ENCODE results near the gene HNRNPH2. TPM values are rescaled to one million over a fixed set of nuclear protein-coding genes. Genes with fewer than 3 reads are reported as not detected.

HNRNPH2 gene
- total and polyA plus RNA-seq, 10 of the 15 experiments (the other 5 are each of a cell fraction or from before 2014, with no cell fraction given), result 34.5 to 102 (median 61.4) TPM

GRCh38 chrX:101385795-101386541 is 22.1 kb upstream of the HNRNPH2 start, which contains the start of gene BTK:
Gene BTK (minus strand): TSS chrX:101386191. CDS start chrX:101375284, 10,907 bp downstream.
- peak within 1 kb of the TSS; percentile 71 for H3K4me3 ChIP-seq
- in situ Hi-C loops (cut with MboI) (no loop called here), intact Hi-C loops (cut with micrococcal nuclease; ENCODE audit: unreplicated experiment) (loop anchor here (5.0 kb wide), 1 partner anchor 39 kb away; the partner anchor contains the start of gene TIMM8A)
- H3K36me3 ChIP-seq (ENCODE audit: control insufficient read depth in 2 of 2, insufficient read depth in 2 of 2, low read length in 1 of 2), result no peaks in the 10 kb centered on the region
- no peaks in the 10 kb centered on the region for H3K9me3 ChIP-seq (replicated peaks; ENCODE audit: control insufficient read depth, insufficient read depth, low read length)
- no peaks in the 10 kb centered on the region for H3K27me3 ChIP-seq (replicated peaks in 1 of 2; ENCODE audit: control insufficient read depth in 2 of 2, insufficient read depth in 2 of 2, low read length in 1 of 2)
- ChIA-PET SMC1A (ENCODE audit: uncharacterized antibody, unreplicated experiment) (interaction anchor here (0.6 to 1.1 kb wide), 2 partner anchors 8 to 30 kb away, joined by 3 read pairs; no protein-coding TSS in a partner anchor), POLR2A (interaction anchor here (0.7 to 1.7 kb wide), 5 partner anchors 9 to 556 kb away, joined by 3 read pairs; no protein-coding TSS in a partner anchor), RAD21 (ENCODE audit: unreplicated experiment) (interaction anchor here (1.0 to 1.3 kb wide), 4 partner anchors 8 to 27 kb away, joined by 3 to 4 read pairs (median 4); no protein-coding TSS in a partner anchor), CTCF (interaction anchor here (0.6 to 1.5 kb wide), 3 partner anchors 11 to 30 kb away, joined by 3 to 4 read pairs (median 4); no protein-coding TSS in a partner anchor)
- H3K79me2 ChIP-seq (ENCODE audit: control insufficient read depth, insufficient read depth, low read length), result peaks cover 44% of the 10 kb centered on the region
- peak within 1 kb of the TSS; percentile 66 for H3K9ac ChIP-seq (ENCODE audit: control insufficient read depth, insufficient read depth, low read length)
- H3K27ac ChIP-seq (ENCODE audit: control insufficient read depth, insufficient read depth), result peak within 1 kb of the TSS; percentile 81
- H3K4me1 ChIP-seq (ENCODE audit: control insufficient read depth, insufficient read depth, low read length), result no peaks in the 10 kb centered on the region
- FAIRE-seq (no peak), ATAC-seq (peak; percentile 72), DNase-seq (ENCODE audit: low read depth, low spot score) (peak; percentile 68)
- no peaks in the 10 kb centered on the region for H4K20me1 ChIP-seq (ENCODE audit: control insufficient read depth, insufficient read depth)
- peak within 1 kb of the TSS; percentile 82 for H3K4me2 ChIP-seq (ENCODE audit: control insufficient read depth, insufficient read depth)
- 12% methylated on average over 9 of the region's 9 CpGs for WGBS (ENCODE audit: insufficient coverage, insufficient replicate concordance, low lambda C conversion rate, missing lambda C conversion rate)
- BruUV-seq (replicated peaks), result no TSS peak
- peak within 1 kb of the TSS; percentile 44 for H2AFZ ChIP-seq (ENCODE audit: control insufficient read depth, low read depth, low read length)
- TF ChIP-seq, protein P1, sequence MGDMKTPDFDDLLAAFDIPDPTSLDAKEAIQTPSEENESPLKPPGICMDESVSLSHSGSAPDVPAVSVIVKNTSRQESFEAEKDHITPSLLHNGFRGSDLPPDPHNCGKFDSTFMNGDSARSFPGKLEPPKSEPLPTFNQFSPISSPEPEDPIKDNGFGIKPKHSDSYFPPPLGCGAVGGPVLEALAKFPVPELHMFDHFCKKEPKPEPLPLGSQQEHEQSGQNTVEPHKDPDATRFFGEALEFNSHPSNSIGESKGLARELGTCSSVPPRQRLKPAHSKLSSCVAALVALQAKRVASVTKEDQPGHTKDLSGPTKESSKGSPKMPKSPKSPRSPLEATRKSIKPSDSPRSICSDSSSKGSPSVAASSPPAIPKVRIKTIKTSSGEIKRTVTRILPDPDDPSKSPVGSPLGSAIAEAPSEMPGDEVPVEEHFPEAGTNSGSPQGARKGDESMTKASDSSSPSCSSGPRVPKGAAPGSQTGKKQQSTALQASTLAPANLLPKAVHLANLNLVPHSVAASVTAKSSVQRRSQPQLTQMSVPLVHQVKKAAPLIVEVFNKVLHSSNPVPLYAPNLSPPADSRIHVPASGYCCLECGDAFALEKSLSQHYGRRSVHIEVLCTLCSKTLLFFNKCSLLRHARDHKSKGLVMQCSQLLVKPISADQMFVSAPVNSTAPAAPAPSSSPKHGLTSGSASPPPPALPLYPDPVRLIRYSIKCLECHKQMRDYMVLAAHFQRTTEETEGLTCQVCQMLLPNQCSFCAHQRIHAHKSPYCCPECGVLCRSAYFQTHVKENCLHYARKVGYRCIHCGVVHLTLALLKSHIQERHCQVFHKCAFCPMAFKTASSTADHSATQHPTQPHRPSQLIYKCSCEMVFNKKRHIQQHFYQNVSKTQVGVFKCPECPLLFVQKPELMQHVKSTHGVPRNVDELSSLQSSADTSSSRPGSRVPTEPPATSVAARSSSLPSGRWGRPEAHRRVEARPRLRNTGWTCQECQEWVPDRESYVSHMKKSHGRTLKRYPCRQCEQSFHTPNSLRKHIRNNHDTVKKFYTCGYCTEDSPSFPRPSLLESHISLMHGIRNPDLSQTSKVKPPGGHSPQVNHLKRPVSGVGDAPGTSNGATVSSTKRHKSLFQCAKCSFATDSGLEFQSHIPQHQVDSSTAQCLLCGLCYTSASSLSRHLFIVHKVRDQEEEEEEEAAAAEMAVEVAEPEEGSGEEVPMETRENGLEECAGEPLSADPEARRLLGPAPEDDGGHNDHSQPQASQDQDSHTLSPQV (IDR thresholded peaks at IDR 0.05), result no peak
- TF ChIP-seq MEF2B (IDR thresholded peaks at IDR 0.05; ENCODE audit: partially characterized antibody, poor library complexity, severe bottlenecking) (no peak), RAD51 (IDR thresholded peaks at IDR 0.05) (no peak), ZNF274 (IDR thresholded peaks at IDR 0.05; ENCODE audit: insufficient read depth, insufficient read length) (no peak), NFYA (IDR thresholded peaks at IDR 0.05; ENCODE audit: borderline replicate concordance, low read depth, low read length) (no peak), SMAD5 (IDR thresholded peaks at IDR 0.05; ENCODE audit: low read depth) (peak; percentile 39; the same call in 1 of the 2 replicates), STAT3 (IDR thresholded peaks at IDR 0.05; ENCODE audit: low read depth, low read length) (no peak), POU2F2 (IDR thresholded peaks at IDR 0.05; ENCODE audit: borderline replicate concordance, low read depth, low read length) (0 out of 3 replicates have a peak, but pooled peaks have one; percentile 7), CREM (IDR thresholded peaks at IDR 0.05; ENCODE audit: low read depth) (peak; percentile 27; the same call in 1 of the 2 replicates), SP1 (IDR thresholded peaks at IDR 0.05; ENCODE audit: low read depth, low read length) (no peak), ZNF24 (IDR thresholded peaks at IDR 0.05) (no peak), NKRF (conservative IDR thresholded peaks at IDR 0.05) (no peak)
- TF ChIP-seq, protein P2, sequence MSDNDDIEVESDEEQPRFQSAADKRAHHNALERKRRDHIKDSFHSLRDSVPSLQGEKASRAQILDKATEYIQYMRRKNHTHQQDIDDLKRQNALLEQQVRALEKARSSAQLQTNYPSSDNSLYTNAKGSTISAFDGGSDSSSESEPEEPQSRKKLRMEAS (IDR thresholded peaks at IDR 0.05; ENCODE audit: low read depth, low read length), result no peak
- TF ChIP-seq, protein P3, sequence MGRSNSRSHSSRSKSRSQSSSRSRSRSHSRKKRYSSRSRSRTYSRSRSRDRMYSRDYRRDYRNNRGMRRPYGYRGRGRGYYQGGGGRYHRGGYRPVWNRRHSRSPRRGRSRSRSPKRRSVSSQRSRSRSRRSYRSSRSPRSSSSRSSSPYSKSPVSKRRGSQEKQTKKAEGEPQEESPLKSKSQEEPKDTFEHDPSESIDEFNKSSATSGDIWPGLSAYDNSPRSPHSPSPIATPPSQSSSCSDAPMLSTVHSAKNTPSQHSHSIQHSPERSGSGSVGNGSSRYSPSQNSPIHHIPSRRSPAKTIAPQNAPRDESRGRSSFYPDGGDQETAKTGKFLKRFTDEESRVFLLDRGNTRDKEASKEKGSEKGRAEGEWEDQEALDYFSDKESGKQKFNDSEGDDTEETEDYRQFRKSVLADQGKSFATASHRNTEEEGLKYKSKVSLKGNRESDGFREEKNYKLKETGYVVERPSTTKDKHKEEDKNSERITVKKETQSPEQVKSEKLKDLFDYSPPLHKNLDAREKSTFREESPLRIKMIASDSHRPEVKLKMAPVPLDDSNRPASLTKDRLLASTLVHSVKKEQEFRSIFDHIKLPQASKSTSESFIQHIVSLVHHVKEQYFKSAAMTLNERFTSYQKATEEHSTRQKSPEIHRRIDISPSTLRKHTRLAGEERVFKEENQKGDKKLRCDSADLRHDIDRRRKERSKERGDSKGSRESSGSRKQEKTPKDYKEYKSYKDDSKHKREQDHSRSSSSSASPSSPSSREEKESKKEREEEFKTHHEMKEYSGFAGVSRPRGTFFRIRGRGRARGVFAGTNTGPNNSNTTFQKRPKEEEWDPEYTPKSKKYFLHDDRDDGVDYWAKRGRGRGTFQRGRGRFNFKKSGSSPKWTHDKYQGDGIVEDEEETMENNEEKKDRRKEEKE (IDR thresholded peaks at IDR 0.05), result no peak
